BLaER1 (cell line): ENCODE results near the gene HEPH.
"Not testable (repeated sequence)": the region's sequence is repeated elsewhere in the genome, so short reads cannot be mapped to it uniquely, and the experiment has no call there.

Source experiments
- H3K27ac ChIP-seq: shearing (Covaris generic); formaldehyde crosslinking; 2 replicates; pipeline ENCODE4 v1.8.1; 2022
- H3K27me3 ChIP-seq: shearing (Covaris generic); formaldehyde crosslinking; 2 replicates; pipeline ENCODE4 v1.8.1; 2022
- H3K36me3 ChIP-seq: shearing (Covaris generic); formaldehyde crosslinking; 2 replicates; pipeline ENCODE4 v1.8.1; 2022
- H3K4me1 ChIP-seq: shearing (Covaris generic); formaldehyde crosslinking; 2 replicates; pipeline ENCODE4 v1.8.1; 2022
- H3K4me2 ChIP-seq: shearing (Covaris generic); formaldehyde crosslinking; 2 replicates; pipeline ENCODE4 v1.8.1; 2022
- H3K4me3 ChIP-seq: shearing (Covaris generic); formaldehyde crosslinking; 2 replicates; pipeline ENCODE4 v1.8.1; 2022
- H3K9ac ChIP-seq: shearing (Covaris generic); formaldehyde crosslinking; 2 replicates; pipeline ENCODE4 v1.8.1; 2022
- H3K9me3 ChIP-seq: shearing (Covaris generic); formaldehyde crosslinking; 2 replicates; pipeline ENCODE4 v1.8.1; 2022
- H4K20me1 ChIP-seq: shearing (Covaris generic); formaldehyde crosslinking; 2 replicates; pipeline ENCODE4 v1.8.1; 2022
- Cebpa-rat ChIP-seq: shearing (Covaris generic); IDR thresholded peaks from 2 replicates; pipeline ENCODE4 v1.8.1; 2022

The HEPH gene, protein sequence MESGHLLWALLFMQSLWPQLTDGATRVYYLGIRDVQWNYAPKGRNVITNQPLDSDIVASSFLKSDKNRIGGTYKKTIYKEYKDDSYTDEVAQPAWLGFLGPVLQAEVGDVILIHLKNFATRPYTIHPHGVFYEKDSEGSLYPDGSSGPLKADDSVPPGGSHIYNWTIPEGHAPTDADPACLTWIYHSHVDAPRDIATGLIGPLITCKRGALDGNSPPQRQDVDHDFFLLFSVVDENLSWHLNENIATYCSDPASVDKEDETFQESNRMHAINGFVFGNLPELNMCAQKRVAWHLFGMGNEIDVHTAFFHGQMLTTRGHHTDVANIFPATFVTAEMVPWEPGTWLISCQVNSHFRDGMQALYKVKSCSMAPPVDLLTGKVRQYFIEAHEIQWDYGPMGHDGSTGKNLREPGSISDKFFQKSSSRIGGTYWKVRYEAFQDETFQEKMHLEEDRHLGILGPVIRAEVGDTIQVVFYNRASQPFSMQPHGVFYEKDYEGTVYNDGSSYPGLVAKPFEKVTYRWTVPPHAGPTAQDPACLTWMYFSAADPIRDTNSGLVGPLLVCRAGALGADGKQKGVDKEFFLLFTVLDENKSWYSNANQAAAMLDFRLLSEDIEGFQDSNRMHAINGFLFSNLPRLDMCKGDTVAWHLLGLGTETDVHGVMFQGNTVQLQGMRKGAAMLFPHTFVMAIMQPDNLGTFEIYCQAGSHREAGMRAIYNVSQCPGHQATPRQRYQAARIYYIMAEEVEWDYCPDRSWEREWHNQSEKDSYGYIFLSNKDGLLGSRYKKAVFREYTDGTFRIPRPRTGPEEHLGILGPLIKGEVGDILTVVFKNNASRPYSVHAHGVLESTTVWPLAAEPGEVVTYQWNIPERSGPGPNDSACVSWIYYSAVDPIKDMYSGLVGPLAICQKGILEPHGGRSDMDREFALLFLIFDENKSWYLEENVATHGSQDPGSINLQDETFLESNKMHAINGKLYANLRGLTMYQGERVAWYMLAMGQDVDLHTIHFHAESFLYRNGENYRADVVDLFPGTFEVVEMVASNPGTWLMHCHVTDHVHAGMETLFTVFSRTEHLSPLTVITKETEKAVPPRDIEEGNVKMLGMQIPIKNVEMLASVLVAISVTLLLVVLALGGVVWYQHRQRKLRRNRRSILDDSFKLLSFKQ

DNA sequence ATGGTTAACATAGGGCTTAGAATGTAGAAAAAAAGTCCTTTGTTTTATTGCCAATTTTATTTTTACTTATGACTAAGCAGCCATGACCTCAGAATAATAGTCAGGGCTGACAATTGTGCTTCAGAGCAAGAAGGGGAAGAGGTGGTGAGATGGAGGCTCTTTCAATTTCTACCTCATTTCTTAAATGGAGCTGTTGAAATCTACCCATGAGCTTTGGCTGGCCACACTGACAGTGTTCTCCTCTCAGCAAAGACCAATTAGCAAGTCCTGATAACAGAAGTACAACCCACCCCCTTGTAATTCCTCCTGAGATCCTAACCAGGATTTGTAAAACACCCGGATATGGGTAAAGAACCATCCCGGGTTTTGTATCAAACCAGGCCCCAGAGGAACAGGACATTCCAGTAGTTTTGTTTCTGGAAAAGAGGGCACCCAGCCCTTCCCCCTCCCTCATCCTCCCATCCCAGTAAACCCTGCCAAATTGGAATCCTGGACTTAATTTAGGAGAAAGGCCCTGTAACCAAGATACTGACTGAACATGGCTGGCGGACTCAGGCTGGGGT lies at the start of gene HEPH:
Gene HEPH, plus strand, starts transcription at position 399 of the 563 bp plus-strand sequence. CDS start 6,324 bp downstream, outside the sequence.
- Histone ChIP-seq H3K4me2 (no peak within 1 kb of the TSS), H3K9ac (no peak within 1 kb of the TSS)

DNA sequence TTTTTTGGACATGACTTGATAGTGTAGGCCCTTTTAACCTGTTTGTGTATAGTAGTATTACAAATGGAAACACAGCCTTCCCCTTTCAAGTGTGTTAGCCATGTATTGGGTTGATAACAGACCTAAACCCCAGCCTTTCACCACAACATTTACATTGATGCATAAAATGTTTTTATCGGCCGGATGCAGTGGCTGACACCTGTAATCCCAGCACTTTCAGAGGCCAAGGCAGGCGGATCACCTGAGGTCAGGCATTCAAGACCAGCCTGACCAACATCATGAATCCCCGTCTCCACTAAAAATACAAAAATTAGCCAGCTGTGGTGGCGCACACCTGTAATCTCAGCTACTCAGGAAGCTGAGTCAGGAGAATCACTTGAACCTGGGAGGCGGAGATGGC lies 45.3 kb upstream of the HEPH start:
- H3K4me3 ChIP-seq, H4K20me1 ChIP-seq, H3K9ac ChIP-seq, H3K4me2 ChIP-seq, H3K4me1 ChIP-seq, H3K36me3 ChIP-seq, H3K27ac ChIP-seq, H3K9me3 ChIP-seq: not testable (repeated sequence)
- peaks cover 12% of the 10 kb centered on the region for H3K27me3 ChIP-seq

More for the DNA sequence above, at the start of gene HEPH:
- H3K4me1 ChIP-seq = no peaks in the 10 kb centered on the region
- H3K27ac ChIP-seq = no peak within 1 kb of the TSS
- H3K4me3 ChIP-seq = no peak within 1 kb of the TSS
- no peaks in the 10 kb centered on the region for H4K20me1 ChIP-seq
- no peak for TF ChIP-seq Cebpa-rat
- no peaks in the 10 kb centered on the region for H3K36me3 ChIP-seq
- H3K9me3 ChIP-seq = no peaks in the 10 kb centered on the region
- H3K27me3 ChIP-seq = peaks cover 45% of the 10 kb centered on the region

DNA sequence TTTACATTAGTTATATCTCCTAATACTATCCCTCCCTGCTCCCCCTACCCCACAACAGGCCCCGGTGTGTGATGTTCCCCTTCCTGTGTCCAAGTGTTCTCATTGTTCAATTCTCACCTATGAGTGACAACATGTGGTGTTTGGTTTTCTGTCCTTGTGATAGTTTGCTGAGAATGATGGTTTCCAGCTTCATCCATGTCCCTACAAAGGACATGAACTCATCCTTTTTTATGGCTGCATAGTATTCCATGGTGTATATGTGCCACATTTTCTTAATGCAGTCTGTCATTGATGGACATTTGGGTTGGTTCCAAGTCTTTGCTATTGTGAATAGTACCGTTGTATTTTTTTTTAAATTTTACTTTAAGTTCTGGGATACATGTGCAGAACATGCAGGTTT lies 42.7 kb upstream of the HEPH start:
- H3K9me3 ChIP-seq, H3K9ac ChIP-seq, H3K4me3 ChIP-seq, H3K4me1 ChIP-seq, H3K36me3 ChIP-seq, H3K4me2 ChIP-seq, H3K27ac ChIP-seq, H4K20me1 ChIP-seq: not testable (repeated sequence)
- peaks cover 18% of the 10 kb centered on the region; the same call in 1 of the 2 replicates for H3K27me3 ChIP-seq

DNA sequence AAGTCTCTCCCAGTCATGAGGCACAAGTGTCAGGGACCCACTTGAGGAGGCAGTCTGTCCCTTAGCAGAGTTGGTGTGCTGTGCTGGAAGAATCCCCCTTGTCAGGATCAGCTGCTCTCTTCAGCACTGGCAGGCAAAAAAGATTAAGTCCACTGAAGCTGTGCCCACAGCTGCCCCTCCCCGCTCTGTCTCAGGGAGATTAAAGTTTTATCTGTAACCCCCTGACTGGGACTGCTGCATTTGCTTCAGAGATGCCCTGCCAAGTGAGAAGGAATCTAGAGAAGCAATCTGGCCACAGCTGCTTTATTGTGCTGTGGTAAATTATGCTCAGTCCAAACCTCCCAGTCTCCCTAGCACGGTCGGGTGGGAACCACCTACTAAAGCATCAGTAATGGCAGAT lies 37.4 kb upstream of the HEPH start:
- Histone ChIP-seq H3K4me1 (no peaks in the 10 kb centered on the region), H3K27me3 (peaks cover 28% of the 10 kb centered on the region)
- no peak for TF ChIP-seq Cebpa-rat

DNA sequence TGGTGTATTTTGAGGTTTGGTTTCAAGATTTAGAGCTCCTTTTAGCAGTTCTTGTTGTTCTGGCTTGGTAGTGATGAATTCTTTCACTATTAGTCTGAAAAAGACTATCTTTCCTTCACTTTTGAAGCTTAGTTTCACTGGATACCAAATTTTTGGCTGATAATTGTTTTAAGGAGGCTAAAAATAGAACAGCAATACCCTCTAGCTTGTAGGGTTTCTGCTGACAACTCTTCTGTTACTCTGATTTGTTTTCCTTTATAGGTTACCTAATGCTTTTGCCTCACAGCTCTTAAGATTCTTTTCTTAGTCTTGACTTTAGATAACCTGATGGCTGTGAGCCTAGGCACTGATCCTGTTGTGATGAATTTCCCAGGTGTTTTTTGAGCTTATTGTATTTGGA lies 33.6 kb upstream of the HEPH start:
- TF ChIP-seq Cebpa-rat = no peak
- peaks cover 8% of the 10 kb centered on the region; the same call in 1 of the 2 replicates for H3K9me3 ChIP-seq
- no peaks in the 10 kb centered on the region for H3K4me1 ChIP-seq
- H3K9ac ChIP-seq = no peak overlapping the region
- H4K20me1 ChIP-seq = no peaks in the 10 kb centered on the region
- H3K27me3 ChIP-seq = peaks cover 28% of the 10 kb centered on the region
- no peak overlapping the region for H3K4me3 ChIP-seq
- H3K4me2 ChIP-seq = no peak overlapping the region
- H3K27ac ChIP-seq = no peak overlapping the region
- H3K36me3 ChIP-seq = no peaks in the 10 kb centered on the region

More for the DNA sequence above, 37.4 kb upstream of the HEPH start:
- Histone ChIP-seq H3K9ac (no peak overlapping the region), H3K36me3 (no peaks in the 10 kb centered on the region), H3K9me3 (peaks cover 4% of the 10 kb centered on the region; the same call in 1 of the 2 replicates), H3K27ac (no peak overlapping the region), H3K4me2 (no peak overlapping the region), H4K20me1 (no peaks in the 10 kb centered on the region), H3K4me3 (no peak overlapping the region)

DNA sequence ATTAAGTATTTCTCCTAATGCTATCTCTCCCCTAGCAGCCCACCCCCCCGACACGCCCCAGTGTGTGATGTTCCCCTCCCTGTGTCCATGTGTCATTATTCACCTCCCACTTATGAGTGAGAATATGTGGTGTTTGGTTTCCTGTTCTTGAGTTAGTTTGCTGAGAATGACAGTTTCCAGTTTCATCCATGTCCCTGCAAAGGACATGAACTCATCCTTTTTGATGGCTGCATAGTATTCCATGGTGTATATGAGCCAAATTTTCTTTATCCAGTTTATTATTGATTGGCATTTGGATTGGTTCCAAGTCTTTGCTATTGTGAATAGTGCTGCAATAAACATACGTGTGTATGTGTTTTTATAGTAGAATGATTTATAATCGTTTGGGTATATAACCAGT lies 28.8 kb upstream of the HEPH start:
- H3K27ac ChIP-seq, H3K9me3 ChIP-seq, H3K4me2 ChIP-seq, H3K4me1 ChIP-seq, H3K36me3 ChIP-seq, H3K4me3 ChIP-seq, H3K9ac ChIP-seq, H4K20me1 ChIP-seq: not testable (repeated sequence)
- H3K27me3 ChIP-seq = peaks cover 10% of the 10 kb centered on the region

DNA sequence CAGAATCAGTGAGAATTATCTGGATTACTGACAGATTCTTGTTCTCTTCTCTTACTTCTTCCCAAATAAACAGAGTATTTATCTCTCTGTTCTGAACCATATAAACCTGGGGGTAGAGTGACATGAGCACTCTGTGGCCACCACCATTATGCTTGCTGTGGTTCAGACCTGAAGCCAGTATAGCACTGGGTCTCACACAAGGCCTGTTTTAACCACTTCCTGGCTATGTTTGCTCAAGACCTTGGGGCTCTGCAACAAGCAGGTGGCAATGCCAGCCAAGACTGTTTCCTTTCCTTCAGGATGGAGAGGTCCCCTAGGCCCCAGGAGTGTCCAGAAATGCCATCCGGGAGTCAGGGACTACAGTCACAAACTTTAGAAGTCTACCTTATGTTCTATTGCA lies 21.7 kb upstream of the HEPH start:
- no peak overlapping the region for H3K9ac ChIP-seq
- H3K9me3 ChIP-seq = no peaks in the 10 kb centered on the region
- H3K4me1 ChIP-seq = no peaks in the 10 kb centered on the region
- H3K27me3 ChIP-seq = peaks cover 13% of the 10 kb centered on the region; the same call in 1 of the 2 replicates
- TF ChIP-seq Cebpa-rat = no peak
- H3K36me3 ChIP-seq = no peaks in the 10 kb centered on the region
- H3K4me3 ChIP-seq = no peak overlapping the region
- no peaks in the 10 kb centered on the region for H4K20me1 ChIP-seq
- no peak overlapping the region for H3K4me2 ChIP-seq
- no peak overlapping the region for H3K27ac ChIP-seq

DNA sequence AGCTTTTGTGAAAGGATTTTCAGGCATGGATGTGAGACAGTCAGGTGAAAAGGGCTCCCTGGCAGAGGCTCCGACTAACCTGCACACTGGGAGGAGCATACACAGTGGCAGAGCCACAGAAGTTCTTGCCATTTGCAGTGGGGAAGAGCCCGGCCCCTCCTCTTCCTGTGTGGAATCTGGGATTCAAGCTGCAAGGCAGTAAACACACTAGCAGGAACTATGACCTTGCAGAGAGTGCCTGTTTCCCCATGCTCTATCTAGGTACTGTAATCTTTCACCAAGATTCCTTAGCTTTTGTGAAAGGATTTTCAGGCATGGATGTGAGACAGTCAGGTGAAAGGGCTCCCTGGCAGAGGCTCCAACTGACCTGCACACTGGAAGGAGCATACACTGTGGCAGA lies 19.8 kb upstream of the HEPH start:
- Histone ChIP-seq H3K4me2 (no peak overlapping the region), H3K27ac (no peak overlapping the region), H3K27me3 (peaks cover 25% of the 10 kb centered on the region; the same call in 1 of the 2 replicates), H3K4me3 (no peak overlapping the region), H3K4me1 (no peaks in the 10 kb centered on the region), H3K9me3 (no peaks in the 10 kb centered on the region), H3K9ac (no peak overlapping the region), H3K36me3 (no peaks in the 10 kb centered on the region), H4K20me1 (no peaks in the 10 kb centered on the region)
- no peak for TF ChIP-seq Cebpa-rat

DNA sequence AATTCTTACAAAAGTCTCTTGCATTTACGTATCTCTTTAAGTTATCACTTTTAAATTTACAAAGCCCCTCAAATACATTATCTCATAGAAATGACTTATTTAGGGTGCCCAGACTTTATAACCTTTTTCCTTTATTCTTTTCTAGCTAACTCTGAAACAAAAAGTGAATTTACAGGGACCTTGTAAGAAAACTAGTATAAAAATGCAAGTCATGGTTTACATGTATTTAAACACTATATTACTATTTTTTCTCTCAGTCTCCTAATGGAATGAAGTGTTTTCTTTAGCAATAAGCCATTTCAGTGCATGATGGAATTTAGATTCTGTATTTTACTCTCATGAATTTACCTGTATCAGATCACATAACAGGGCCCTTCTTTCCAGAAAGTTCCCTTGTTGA lies 14.5 kb upstream of the HEPH start:
- no peak for TF ChIP-seq Cebpa-rat
- Histone ChIP-seq H3K27ac (no peak overlapping the region), H3K9me3 (no peaks in the 10 kb centered on the region), H3K36me3 (no peaks in the 10 kb centered on the region), H4K20me1 (no peaks in the 10 kb centered on the region), H3K4me1 (no peaks in the 10 kb centered on the region), H3K27me3 (peaks cover 25% of the 10 kb centered on the region; the same call in 1 of the 2 replicates), H3K4me2 (no peak overlapping the region), H3K4me3 (no peak overlapping the region), H3K9ac (no peak overlapping the region)
